HG02759 (cell line): Measurements from ENCODE around the gene TNIP1.
A peak's percentile ranks its signal among the peaks of the same experiment; 100 is the strongest.

Source experiments
- ATAC-seq: cut with Tn5 transposase; IDR thresholded peaks from one replicate; pipeline ENCODE4 v1.9.1; 2021; ENCODE audit warnings: mild to moderate bottlenecking, moderate library complexity; ENCODE audit not compliant: unreplicated experiment

Gene TNIP1

GRCh38 chr5:151085517-151086041 lies 4.7 kb upstream of the TNIP1 start:
- peak; percentile 14 for ATAC-seq

GRCh38 chr5:151084363-151084762 lies 3.5 kb upstream of the TNIP1 start:
- ATAC-seq = no peak

GRCh38 chr5:151083081-151083676 lies 2.3 kb upstream of the TNIP1 start:
- ATAC-seq = no peak

DNA sequence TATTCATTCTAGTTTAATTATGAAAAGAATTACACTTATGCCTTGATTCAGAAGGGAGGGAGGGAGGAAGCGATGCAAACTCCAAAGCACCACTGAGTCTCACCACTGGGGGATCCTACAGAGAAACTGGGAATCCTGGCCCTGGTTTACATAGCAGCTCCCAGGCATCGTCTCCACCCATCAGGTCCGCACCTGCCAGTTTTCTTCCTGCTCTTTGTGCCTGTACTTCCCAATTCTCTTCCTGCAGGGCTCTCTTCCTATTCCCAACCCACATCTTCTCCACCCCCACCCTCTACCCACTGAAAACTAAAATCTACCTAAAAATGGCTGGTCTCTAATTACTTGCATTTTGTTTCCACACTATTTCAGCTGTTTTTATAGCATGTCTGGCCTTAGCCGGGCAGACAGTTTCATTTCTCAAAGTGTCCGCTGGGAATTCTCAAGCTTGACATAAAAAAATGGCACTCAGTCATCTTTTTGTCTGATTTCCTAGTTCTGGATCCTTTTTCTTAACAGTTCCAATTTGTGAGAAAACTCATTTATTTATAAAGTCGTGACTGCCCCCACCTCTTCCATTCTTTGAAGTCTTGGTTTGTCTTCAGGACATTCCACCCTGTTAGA lies 1.6 kb upstream of the TNIP1 start:
- ATAC-seq = no peak

DNA sequence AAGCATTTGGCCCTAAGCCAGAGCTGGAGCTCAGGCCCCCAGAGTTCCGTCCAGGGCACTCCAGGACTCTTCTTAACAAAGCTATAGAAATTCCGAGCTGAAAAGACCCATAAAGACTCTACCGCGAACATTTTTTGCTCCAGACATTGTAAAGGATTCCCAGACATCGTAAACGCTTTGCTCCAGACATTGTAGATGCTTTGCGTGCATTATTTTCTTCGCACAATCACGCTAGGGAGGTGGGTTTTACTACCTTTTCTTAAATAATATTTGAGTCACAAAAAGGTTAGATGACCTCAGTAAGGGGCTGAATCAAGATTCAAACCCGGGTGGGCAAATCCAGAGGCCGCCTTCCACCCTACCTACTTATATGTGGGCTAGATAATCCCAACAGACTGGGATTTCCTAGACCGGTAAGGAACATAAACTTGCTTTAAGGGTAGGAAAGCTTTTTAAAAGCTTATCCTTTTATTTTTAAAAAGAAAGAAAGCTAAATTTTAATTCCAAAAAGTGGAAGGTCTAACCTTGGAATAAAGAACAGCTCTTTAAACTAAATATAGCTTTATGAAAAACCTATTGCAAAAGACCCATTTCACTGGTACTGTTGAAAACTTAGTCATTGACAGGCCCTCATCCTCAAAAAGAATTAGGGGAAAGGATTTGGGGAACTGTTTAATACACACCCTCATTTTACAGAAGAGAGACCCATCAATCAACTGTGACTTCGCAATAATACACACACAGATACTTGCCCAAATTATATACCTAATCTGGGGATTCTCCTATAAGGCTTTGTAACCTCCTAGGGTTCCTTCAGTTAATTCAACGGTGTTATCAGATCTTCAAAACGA lies 822 bp upstream of the TNIP1 start:
- ATAC-seq = no peak

- no peak for ATAC-seq
Measured at GRCh38 chr5:151079838-151080612, 809 bp downstream of the TNIP1 start.

DNA sequence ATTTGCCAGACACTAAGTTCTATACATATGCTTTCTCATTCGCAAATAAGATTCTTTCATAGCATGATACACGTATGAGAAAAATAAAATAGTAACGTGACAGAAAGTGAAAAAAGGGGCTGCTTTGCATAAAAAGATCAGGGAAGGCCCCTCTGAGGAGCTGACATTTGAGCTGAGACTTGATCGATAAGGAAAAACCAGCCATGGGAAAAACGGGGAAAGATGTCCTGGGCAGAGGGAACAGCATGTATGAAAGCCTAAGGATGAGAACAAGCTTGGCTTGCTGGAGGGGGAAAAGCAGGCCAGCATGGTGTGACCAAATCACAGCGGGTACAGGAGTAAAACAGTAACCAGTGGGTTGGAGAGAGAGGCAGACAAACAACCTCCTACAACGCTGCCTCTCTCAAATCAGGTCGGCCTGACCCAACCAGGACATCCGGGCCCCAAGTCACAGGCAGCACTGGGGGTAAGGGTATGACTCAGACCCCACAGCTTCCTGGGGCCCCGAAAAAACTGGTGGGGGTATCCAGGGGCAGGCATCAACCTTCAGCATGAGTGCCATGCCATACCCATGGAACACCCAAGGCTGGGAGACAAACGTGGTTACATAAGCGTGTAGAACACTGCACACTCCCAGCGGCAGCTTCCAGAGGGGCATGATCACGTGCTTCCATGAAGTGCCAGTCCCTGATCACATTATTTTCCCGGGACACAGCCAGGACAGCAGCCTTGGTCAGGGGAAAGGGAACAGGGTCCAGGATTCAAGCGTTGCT lies 2.2 kb downstream of the TNIP1 start:
- ATAC-seq = peak; percentile 53

DNA sequence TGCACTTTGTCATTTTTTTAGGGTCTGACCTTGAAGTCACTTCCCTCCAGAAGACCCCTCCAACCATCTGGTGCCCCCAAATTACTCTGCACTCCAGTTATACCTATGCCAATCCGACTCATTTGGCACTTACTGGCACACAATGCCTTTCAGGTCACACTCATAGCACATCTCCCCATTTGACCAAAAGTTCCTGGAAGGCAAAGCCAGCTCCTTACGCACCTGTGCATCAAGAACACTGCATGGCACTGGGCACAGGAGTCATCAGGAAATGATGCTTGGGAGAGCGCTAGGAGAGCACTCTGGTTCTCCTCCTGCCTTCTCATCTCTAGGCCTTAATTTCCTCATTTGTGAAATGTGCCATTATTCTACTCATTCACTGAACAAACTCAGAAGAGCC lies 2.9 kb downstream of the TNIP1 start:
- no peak for ATAC-seq

DNA sequence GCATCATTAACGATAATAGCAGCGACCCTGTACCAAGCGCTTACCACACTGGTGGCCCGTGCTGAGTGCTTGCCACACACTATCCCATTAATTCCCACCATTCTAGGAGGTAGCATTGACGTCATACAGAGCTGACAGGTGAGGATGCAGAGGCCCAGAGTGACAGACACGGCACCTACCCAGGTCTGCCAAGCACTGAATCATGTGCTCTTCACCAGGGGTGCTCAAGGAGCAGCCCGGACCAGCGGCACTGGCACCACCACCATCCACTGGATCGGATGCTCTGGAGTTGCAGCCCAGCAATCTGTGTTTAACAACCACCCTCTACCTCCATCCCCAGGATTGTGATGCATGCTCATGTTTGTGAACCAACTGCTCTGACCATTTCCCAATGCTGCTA lies 3.4 kb downstream of the TNIP1 start:
- no peak for ATAC-seq

DNA sequence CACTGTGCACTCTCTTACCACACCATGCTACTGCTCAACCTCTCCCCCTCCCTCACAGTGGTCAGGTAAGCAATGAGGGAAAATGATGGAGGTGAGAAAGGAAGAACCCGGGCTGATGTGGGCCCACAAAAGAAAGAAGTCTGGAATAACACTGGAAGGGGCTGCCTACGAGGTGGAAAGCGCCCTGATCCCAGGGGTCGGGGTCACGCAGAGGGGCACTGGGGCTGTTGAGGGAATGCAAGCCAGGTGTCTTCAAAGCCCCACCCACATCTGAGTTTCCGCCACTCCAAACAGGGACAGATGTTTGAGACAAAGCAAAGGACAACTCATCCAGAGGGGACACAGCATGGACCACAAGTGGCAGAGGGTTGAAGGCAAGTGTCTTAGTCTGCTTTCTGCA lies 4.2 kb downstream of the TNIP1 start:
- ATAC-seq = no peak

GRCh38 chr5:151075698-151076331 lies 5.0 kb downstream of the TNIP1 start:
- ATAC-seq = no peak

- ATAC-seq = no peak
Measured at GRCh38 chr5:151074557-151074956, 6.3 kb downstream of the TNIP1 start.

- ATAC-seq = no peak
Measured at GRCh38 chr5:151073280-151073679, 7.6 kb downstream of the TNIP1 start.

DNA sequence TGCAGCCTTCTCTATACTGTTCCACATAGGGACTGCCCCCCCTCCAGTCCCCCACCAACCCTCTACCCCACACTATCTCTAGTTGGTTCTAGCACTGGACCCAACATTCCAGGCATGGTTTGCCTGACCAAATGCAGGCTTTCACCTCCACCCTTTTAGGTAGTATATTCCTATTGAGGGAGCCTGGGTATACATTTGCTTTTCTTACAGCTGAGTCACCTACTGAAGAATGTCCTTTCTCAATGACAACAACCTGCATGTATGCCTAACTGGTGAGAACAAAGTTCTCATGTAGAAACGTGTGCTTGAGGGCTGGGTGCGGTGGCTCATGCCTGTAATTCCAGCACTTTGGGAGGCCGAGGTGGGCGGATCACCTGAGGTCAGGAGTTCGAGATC lies 8.2 kb downstream of the TNIP1 start:
- no peak for ATAC-seq

DNA sequence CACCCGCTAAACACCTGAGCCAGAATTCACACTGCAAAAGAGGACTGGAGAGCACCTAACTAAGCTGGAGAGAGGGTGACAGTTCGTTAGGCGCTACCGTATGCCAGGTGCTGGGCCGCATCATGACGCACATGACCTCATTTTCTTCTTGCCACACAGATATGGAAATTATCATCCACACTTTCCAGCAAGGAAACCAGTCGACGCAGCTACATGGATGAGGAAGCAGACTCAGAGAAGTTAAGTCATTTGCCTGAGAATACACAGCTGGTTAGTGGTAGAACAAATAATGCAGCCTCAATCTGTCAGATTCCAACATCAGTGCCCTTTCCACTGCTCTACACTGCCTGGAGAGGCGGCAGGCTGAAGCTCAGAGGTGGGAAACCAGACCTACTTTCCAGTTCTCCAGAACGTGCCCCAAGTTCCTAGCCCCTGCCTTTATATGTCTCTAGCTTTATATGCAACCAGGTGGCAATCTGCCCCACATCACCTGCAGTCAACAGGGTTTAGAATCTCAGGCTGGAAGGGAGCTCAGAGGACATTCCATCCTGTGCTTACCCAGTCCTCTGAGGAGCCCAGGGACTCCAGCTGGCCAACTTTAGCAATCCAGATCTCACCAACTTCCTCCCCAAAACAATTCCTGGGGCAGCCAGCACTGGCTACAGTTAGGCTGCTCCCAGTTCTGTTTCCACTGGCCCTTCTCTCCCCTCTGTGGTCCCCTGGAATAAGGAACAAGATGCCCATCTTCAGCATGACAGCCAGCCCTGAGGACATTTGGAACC lies 8.8 kb downstream of the TNIP1 start:
- no peak for ATAC-seq

DNA sequence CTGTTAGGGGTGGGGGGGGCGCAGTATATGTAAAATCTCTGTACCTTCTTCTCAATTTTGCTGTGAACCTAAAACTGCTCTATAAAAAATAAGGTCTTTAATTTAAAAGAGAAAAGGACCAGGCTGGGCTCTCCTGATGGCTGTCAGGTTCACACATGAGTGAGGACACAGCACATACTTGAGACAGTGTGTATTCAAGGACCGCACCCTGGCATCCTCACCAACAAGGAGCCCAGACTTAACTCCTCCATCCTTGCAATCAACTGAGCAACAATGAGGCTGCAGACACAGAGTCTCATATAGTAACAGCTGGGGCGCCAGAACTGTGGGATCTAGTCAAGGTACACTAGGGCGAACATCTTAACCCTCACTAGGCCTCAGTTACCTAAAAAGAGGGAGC lies 9.8 kb downstream of the TNIP1 start:
- ATAC-seq = no peak

DNA sequence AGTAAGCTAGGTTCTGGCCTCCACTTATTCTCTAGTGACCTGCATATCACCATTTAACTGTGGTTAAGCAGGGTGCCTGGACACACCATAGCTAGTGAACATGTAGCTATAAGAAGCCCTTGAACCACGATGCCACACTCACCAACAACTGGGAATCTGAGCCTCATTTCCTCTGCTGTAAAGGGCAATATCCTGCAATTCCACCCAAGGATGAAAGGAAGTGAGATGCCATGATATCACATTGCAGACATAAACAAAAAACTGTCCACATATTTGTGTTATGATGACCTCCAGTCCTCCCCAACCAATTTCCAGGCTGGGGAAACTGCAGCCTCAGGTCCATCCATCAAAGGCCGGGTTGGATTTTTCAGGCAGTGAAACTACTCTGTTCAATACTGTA lies 10.4 kb downstream of the TNIP1 start:
- ATAC-seq = no peak

DNA sequence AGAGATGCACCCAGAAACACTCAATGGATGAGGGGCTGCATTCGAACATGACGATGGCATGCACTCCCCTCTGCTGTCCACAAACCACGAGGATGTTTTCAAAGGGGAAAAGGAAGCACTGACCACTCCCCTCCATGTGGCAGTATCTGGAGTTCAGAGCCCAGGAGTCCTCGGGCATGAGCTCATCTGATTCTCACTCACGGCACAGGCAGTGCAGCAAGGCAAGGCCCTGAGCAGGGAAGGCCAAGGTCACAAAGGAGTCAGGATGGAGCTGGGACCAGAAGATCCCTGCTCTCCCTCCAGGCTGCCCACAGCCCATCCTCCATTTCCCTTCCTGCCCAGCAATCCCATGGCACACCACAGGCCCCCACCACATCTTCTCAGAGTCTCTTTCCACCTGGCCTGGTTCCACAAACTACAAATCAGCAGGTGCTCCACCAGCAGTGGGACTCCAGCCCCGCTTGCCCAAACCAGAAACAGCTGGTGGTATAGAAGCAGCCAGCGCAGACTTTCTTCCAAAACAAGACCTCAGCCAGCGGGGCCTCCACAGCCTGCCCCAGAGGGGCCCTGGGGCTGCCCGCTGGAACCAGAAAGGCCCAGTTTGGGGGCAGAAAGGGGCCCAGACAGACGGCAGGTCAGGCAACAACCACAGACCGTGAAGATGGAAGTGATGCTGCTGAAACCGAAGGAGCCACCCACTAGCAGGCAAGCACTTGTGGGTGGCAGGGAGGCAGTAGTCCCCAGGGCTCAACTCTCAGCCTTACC lies 12.2 kb downstream of the TNIP1 start:
- peak; percentile 66 for ATAC-seq
